ENCODE measurements around the gene TMPRSS9.

Gene TMPRSS9

DNA sequence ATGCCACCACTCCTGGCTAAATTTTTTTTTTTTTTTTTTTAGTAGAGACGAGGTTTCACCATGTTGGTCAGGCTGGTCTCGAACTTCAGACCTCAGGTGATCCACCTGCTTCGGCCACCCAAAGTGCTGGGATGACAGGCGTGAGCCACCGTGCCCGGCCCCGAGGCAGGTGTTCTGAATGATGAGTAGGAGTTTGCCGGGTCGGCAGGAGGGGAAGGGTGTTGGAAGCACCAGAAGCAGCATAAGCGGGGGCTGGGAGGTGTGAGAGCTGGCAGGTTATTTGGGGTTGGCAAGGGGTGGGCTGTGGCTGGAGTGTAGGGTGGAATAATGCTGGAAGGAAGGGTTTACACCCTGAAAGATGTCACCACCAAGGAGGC lies 29.8 kb upstream of the TMPRSS9 start:
- DNase-seq, result no peak

DNA sequence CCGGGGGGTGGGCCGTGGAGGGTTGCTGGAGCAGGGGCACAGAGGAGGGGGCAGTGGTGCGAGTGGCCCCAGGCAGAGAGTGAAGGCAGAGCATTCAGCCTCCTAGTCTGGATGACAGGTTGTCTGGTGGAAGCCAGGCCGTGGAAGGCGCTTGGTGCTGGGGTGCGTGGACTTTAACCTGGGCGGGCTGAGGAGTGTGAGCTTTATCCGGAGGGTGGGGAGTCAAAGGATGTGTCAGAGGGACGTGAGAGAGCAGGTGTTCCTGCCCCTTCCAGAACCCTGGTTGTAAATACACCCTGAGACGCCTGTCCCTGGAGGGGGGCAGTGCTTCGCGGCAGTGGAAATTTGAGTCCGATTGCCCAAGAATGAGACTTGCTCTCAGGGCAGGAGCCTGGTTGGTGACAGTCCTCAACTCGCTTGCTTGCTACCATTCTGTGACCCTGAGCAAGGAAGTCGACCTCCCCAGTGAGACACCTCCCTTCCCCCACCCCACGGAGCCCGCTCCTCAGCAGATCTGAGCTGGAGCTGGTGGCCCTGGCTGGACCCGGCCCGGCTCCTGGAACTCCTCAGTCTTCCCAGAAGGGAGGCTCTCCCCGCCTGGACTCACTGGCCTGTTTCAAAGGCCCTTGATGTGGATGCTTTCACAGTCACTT lies 29.3 kb upstream of the TMPRSS9 start:
- no peak for DNase-seq

DNA sequence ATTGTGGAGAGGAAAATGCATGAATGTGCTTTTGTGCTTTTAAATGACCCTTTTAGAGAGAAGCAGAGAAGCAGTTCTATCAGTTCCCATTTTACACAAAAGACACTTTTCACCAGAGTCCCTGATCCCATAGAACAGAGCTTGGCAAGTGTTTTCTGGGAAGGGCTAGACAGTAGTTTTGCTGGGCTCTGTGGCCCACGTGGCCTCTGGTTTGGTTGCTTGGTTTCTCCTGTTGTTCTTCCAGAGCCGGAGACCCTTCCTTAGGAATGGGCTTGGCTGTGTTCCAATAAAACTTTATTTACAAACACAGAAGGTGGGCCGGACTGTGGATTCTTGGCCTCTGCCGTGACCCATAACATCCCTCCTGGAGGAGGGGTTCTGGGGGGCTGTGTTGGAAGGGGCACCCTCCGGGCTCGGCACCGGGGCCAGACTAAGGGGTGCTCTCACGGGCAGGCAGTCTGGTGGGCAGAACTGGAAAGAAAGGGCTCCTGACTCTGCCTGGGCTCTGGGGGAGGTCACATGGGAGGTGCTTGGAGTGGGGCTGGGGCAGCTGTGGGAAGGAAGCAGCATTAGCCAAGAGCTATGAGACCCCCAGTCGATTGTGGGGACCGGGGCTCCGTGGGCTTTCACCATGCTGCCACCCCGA lies 28.3 kb upstream of the TMPRSS9 start:
- no peak for DNase-seq

DNA sequence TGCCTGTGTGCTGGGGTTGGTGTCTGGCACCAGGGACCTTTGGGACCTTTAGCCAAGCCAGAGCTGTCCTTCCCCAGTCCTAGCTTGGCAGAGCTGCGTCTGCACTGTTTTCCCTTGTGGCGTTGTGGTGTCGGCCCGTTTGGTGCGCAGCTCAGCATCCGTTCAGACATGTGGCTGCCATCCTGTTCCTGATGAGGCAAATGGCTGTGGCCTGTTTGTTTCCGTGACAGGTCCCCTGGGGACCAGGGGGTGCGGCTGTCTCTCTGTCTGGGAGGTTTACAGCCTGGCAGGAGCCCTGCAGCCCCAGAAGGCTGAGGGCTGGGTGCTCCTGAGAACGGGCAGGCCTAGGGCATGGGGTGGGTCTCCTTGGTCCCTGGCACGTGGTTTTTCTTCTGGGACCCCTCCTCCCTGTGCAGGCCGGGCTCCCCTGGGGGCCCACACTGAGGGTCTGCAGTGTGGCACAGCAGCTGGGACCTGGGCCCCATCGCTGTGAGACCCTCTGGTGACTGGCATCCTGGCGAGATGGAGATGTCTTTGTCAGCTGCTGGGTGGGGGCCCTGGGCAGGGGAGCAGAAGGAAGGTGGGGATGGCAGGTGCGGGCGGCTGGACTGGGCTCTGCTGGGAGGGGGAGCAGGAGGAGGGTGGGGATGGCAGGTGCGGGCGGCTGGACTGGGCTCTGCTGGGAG lies 27.6 kb upstream of the TMPRSS9 start:
- DNase-seq, result no peak

DNA sequence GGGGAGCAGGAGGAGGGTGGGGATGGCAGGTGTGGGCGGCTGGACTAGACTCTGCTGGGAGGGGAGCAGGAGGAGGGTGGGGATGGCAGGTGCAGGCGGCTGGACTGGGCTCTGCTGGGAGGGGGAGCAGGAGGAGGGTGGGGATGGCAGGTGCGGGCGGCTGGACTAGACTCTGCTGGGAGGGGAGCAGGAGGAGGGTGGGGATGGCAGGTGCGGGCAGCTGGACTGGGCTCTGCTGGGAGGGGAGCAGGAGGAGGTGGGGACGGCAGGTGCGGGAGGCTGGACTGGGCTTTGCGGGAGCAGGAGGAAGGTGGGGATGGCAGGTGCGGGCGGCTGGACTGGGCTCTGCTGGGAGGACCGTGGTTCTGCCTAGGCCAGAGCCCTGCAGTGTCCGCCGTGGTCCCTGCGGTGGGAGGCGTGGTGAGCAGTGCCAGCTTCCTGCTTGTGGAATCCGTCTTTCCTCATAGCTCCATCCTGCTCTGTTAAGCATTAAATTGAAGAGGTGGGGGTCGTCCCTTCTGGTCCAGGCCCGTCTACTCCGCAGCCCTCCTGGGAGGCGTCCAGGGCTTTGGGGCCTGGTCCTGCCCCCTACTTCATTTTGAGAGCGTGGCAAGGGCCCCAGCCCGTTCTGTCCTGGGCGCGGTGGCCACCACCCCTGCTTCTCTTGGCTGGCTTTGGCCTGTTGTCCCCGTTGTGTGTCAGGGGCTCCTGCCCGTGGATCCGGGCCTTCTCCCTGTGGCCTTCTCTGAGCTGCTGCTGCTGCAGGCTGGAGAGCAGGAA lies 26.8 kb upstream of the TMPRSS9 start:
- DNase-seq, result no peak

DNA sequence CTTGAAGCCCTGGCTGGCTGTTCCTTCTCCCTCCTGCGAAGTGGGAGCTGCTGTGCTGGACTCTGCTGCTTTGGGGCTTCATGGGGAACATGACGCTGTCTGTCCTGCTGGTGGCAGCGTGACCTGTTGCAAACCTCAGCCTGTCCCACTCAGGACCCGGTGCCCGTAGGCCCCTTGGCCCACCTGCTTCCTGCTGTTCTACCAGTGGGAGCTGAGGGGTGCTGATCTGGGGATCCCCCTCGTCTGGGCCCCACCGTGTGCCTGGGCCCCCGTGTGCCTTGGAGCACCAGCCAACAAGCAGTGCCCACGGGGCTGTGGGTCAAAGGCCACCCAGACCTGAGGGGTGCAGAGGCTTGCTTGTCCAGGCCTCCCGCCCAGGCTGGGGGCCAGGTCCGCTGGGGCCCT lies 26.3 kb upstream of the TMPRSS9 start:
- no peak for DNase-seq

DNA sequence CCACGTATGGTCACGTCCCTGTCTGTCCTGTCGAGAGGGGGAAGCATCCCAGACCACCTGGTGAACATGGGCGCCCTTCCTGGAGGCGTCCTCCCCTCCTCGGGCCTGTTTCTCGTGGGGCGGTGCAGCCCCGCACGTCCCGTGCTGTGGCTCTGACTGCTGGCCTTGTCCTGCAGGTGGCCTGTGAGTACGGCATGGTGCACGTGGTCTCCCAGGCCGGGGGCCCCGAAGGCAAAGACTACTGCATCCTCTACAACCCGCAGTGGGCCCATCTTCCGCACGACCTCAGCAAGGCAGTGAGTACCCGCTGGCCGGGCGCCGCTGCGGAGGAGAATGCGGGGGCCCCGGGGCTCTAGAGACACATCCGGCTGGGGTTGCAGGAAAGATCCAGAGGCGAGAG lies 25.6 kb upstream of the TMPRSS9 start:
- DNase-seq, result no peak

DNA sequence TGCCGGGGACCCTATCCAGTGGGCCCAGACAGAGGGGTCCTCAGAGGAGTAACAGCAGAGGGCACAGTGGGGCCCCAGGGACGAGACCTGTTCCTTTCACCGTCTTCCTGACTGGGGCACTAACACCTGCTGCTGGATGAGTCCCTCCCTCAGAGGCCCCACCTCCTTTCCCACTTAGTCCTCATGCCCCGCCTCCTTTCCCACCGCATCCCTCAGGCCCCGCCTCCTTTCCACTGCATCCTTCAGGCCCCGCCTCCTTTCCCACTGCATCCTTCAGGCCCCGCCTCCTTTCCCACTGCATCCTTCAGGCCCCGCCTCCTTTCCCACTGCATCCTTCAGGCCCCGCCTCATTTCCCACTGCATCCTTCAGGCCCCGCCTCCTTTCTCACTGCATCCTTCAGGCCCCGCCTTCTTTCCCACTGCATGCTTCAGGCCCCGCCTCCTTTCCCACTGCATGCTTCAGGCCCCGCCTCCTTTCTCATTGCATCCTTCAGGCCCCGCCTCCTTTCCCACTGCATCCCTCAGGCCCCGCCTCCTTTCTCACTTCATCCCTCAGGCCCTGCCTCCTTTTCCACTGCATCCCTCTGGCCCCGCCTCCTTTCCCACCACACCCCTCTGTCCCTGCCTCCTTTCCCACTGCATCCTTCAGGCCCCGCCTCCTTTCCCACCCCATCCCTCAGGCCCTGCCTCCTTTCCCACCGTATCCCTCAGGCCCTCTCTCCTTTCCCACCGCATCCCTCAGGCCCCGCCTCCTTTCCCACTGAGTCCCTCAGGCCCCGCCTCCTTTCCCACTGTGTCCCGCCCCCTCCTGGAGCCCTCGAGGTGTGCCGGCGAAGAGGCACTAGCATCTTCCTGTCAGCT lies 24.8 kb upstream of the TMPRSS9 start:
- no peak for DNase-seq

DNA sequence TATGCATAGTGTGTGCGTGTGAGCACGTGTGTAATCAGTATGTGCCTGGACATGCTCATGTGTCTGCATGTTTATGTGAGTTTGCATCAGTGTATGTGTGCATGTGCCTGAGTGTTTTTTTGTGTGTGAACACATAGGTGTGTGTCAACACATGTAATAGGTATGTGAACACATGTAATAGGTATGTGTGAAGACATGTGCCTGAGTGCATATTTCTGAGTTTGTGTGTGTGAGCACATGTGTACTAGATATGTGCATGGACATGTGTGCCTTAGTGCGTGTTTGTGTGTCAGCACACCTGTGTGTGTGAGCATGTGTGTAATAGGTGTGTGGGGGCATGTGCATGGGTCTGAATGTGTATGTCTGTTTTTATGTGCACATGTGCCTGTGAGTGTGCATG lies 24.2 kb upstream of the TMPRSS9 start:
- DNase-seq, result no peak

DNA sequence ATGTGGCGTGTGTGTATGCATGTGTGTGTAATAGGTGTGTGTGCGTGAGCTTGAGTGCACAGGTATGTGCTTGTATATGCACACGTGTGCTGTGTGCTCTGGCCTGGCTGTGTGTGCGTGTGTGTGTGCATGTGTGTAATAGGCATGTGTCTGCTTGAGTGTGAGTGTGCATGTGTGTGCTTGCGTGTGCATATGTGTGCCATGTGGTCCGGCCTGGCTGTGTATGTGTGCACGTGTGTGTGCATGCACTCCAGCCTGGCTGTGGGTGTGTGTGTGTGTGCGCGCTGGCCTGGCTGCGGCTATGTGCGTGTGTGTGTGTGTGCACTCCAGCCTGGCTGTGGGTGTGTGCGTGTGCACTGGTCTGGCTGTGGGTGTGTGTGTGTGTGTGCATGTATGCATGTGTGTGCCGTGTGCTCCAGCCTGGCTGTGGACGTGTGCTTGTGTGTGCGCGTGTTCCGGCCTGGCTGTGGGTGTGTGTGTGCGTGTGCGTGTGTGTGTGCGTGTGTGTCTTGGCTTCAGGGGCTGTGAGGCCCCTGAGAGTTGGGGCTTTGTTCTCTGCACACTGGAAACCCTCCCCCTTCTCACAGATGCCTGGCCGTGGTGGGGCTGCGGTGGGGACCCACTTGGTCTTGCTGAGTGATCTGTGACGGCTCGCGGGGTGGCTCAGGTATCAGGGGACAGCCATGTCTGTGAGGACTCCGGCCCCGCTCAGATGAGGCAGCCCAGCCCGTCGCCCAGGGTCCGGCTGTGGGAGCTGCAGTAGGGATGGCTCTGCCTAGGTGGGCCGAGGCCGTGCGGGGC lies 23.3 kb upstream of the TMPRSS9 start:
- DNase-seq, result no peak

DNA sequence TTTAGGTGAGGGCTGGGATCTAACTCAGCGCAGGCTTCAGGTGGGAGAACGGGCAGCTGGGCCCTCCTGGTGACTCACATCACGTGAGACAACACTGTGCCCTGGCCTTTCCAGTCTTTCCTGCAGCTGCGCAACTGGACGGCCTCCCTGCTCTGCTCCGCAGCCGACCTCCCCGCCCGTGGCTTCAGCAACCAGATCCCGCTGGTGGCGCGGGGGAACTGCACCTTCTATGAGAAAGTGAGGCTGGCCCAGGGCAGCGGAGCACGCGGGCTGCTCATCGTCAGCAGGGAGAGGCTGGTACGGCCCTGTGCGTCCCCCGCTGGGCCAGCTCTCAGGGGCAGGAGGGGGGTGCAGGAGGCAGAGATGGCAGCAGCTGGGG lies 22.7 kb upstream of the TMPRSS9 start:
- no peak for DNase-seq

DNA sequence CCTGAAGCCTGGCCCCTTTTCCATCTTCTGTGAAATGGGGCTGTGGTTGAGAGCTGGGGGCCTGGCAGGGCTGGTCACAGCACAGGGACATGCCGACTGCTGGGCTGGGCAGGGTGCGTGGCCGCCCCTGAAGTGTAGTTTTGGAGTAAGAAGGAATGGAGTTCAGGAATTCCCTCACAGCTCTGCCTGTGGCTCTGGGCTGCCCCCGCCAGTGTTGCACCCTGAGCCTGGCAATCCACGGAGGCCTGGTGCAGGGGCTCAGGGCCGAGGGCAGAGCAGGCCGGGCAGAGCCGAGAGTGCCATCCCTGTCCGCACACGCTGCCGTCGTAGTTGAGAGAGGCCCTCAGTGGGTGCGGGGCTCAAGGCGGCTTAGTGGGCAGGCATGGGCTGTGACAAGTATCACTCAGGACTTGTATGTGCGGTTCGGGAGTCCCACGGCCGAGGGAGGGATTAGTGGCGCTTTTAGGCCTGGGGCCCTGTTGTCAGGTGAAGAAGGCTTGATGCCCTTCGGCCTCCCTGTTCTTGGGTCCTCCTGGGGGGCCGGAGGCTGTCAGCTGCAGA lies 21.9 kb upstream of the TMPRSS9 start:
- DNase-seq, result no peak

DNA sequence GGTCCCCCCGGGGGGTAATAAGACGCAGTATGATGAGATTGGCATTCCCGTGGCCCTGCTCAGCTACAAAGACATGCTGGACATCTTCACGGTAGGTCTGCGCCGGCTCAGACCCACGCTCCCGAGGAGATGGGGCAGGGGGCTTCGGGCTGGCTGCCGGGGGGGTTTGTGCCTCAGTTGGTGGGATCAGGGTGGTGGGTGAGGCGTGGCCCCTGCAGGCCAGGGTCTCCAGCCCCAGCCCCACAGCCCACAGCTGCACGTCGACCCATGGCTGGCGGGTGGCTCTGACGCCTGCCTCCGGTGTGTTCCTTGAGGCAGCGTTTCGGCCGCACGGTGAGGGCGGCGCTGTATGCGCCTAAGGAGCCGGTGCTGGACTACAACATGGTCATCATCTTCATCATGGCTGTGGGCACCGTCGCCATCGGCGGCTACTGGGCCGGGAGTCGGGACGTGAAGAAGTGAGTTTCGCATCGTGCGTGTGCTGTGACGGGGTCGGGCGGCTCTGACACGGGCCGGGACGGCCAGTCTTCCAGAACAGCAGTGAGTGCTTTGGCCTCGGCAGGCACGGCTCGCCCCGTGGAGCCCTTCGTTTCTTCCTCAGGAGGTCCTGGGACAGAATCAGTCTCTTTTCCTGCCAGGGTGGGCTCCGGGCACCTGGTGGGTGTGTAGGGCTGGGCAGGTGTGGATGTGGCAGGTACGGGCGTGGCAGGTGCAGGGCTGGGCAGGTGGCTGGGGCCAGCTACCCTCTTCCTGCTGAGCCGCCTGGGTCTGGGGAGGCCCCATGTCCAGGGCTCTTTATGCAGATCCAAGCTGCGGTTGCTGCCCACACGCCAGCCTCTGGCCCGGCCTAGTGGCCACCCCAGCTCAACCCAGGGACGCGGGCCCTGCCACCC lies 21.1 kb upstream of the TMPRSS9 start:
- DNase-seq, result no peak

DNA sequence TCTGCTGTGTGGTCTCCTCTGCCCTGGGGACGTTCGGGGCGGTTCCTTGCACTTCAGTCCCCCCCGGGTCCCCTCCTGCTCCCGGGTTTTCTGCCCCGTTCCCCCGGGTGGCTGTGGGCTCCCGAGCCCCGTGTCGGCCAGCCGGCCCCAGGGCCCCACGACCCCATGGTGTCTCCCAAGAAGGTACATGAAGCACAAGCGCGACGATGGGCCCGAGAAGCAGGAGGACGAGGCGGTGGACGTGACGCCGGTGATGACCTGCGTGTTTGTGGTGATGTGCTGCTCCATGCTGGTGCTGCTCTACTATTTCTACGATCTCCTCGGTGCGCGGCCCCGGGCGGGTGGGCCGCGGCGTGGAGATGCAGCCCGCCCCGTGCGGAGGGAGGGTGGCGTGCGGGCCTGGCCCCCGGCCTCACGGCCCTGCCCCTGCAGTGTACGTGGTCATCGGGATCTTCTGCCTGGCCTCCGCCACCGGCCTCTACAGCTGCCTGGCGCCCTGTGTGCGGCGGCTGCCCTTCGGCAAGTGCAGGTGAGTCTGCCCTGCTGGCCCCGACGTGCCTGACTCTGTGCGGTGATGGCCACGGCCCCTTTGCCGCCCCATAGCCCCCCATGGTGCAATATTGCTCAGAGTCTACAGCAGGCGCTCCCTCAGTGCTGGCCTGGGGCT lies 20.3 kb upstream of the TMPRSS9 start:
- DNase-seq, result no peak

DNA sequence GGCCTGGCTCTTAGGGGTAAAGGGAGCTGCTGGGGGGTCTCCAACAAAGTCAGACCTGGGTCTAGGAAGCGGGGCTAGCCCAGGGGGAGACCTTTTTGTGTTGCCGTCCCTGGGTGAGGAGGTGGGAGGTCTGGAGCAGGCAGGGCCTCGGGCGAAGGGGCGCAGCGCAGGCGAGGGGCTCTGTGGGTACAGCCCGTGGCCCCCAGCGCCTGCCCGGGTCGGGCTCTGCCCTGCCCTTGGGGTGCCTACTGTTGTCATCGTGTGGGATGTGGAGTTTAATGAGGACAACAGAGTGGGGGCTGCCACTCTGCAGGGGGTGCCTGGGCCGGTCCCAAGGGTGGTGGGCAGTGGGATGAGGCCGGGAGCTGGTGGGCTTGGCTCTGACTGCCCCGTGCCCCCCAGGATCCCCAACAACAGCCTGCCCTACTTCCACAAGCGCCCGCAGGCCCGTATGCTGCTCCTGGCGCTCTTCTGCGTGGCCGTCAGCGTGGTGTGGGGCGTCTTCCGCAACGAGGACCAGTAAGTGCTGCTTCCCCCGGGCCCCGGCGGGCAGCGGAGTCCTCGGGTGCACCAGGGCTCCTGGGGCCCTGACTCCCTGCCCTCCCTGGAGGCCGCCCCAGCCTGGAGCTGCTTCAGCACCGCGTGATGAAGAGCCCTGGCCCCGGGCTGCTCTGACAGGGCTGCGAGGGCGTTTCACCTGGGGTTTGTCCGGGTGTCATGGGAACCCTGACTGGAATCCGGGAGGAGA lies 19.4 kb upstream of the TMPRSS9 start:
- no peak for DNase-seq

DNA sequence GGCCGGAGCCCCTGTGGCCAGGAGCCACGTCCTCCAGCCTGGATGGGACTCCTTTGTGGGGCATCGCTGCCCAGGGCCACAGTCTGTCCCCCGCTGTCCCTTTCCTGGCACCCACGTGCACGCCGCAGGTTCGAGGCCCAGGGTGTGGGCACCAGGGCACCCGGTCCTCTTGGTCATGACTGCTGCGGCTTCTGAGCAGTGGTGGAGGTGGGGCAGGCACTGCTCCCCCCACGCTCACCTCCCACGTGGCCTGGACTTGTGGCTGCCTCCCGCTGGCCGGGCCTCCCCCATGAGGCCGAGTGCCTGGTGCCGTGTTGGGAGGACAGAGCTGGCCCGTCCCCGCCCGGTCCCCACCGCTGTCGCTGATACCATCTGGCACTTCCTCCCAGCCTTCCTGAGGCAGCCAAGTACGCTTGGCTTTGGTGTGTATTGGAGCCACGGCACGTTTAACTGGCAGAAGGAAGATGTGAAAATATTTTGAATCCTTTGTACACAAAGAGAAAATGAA lies 18.8 kb upstream of the TMPRSS9 start:
- no peak for DNase-seq

DNA sequence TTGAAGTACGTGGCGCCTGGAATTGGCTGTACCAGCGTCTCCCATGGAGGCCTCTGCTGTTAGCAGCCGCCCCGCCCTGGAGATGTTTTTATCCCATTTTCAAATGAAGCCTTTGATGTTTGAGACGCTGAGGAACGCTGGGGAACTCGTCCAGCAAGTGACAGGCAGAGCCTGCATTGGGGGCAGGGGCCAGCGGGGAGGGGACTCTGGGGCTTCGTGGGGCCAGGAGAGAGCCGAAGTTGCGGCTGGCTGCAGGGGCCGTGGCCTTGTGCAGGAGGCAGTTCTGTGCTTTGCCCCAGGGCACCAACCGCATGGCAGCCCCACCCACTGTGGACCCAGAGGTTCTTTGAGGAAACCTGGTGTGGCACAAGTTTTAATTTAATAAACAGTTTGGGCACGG lies 18.1 kb upstream of the TMPRSS9 start:
- no peak for DNase-seq

DNA sequence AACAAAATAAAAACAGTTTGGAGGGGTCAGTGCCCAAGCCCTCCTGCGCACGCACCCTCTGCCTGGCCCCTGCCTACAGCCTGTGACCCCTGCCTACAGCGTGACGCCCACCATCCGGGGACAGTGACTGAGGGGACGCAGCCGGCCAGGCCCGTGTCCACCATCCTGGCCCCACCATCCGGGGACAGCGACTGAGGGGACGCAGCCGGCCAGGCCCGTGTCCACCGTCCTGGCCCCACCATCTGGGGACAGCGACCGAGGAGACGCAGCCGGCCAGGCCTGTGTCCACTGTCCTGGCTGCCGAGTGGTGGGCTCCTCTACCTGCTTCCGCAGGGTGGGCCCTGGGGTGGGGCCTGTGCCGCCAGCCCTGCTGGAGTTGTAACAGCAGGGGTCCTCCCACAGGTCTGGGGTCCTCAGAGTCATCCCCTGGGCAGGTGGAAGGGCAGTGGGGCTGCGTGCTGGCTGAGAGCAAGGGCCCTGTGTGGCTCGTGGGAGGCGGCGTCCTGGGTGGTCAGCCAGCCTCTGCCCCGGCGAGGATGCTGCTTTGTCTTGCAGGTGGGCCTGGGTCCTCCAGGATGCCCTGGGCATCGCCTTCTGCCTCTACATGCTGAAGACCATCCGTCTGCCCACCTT lies 17.3 kb upstream of the TMPRSS9 start:
- no peak for DNase-seq
